DMS79 (cell line): ENCODE data around the gene SCRN1.
"Not testable (repeated sequence)": the region's sequence is repeated elsewhere in the genome, so short reads cannot be mapped to it uniquely, and the experiment has no call there.

Experiments used
- DNase-seq: peaks from one replicate; lab custom pipeline; 2025; lab: John Stamatoyannopoulos, UW

SCRN1 gene

GRCh38 chr7:29926216-29926615, 63.4 kb downstream of the SCRN1 start:
- no peak for DNase-seq

GRCh38 chr7:29924684-29925083, 64.9 kb downstream of the SCRN1 start:
- no peak for DNase-seq

DNA sequence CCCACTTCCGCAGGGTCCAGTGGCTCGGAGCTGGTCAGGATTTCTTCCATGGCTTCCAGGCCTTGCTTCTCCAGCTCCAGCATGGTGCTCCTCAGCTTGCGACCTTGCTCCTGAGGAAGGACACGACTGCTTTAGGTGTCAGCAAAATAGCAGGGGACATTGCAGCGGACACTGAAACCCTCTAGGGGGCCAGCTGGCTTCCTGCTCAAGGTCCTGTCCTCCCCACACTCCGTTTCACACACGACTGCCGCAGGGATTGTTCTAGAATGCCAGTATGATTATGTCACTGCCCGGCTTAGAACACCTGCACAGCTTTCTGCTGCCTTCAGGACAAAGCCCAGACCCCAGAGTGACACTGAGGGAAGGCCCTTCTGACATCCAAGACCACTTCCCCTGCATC, 65.6 kb downstream of the SCRN1 start:
- DNase-seq: no peak

GRCh38 chr7:29922921-29923700, 66.5 kb downstream of the SCRN1 start:
- no peak for DNase-seq

DNA sequence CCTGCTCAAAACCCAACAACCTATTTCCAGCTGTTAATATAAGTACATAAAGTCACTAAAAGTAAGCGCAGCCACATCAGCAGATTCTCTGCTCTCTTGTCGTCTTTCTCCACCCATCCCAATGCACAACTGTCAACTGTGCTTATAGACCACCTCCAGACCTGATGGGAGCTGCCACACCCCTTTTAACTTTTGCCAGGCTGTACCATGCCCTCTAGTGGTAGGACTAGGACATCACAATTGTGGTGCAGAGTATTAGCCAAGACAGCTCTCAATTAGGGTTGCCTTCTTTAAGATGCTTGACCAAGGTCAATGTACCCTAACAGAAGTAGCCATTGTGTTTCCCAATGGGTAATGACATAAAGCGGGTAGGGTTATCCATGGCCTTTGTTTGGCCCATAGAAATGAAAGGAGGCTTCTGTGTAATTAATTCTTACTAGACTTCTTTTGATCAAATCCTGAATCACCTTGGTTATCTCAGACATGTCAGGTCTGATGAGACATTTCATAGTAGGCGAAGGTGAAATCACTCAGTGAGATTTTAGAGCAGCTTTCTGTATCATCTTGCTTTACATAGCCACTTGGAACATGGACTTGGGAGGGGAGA, 68.1 kb downstream of the SCRN1 start:
- peak; percentile 39 for DNase-seq

- DNase-seq: no peak
Observed at GRCh38 chr7:29920491-29920890, 69.1 kb downstream of the SCRN1 start.

GRCh38 chr7:29919790-29920189, 69.8 kb downstream of the SCRN1 start:
- no peak for DNase-seq

- no peak for DNase-seq
Observed at GRCh38 chr7:29918850-29919249, 70.8 kb downstream of the SCRN1 start.

GRCh38 chr7:29917641-29918040, 72.0 kb downstream of the SCRN1 start:
- peak; percentile 95 for DNase-seq

DNA sequence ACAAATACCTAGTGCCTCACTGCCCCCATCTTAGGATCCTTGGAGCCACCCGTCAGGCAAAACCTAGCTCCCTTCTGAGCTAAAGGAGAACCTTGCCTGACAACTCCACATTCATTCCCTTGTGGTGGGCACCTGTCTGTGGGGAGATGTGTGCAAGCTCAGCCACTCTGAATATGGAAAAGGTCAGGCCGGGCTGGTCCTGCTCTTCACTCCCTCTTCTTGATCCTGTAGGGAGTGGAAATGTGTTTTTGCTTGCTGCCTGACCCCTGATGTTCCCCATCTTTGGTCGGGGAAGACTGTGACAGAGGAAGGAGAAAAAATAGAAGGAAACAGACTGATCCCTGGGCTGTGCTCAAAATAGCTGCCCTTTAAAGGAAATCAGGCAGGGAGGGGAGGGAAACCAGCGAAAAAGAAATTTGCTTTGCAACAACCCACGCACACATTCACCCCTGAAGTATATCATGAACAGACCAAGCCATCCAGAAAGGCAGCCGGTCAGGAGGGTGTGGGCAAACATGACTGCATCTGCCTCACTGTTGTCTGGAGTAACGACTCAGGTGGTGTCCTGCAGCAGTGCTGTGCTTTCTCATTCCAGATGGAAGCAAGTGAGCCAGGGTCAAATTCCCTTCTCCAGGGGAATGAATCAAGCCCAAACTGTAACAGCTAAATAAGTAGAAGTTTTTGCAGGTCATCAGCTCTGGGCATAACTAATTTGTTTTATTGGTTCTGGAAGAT, 74.0 kb downstream of the SCRN1 start:
- no peak for DNase-seq

DNA sequence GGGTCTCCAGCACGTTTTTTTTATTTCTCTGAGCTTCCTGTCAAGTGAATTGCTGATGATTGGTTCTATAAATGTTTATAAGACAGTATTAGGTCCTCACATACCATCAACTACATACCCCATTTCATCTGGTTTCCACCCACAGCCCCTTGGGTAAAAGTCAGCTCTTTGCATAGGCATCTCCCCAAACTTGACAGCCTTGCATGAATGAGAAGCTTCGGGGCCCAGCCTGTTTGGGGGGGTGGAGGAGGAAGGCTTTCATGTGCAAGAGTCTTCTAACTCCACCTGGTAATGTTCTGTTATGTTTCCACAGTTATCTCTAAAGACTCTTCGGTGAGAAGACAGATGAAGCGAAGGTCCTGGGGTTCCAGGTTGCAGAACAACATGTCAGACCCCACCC, 75.4 kb downstream of the SCRN1 start:
- no peak for DNase-seq

- no peak for DNase-seq
Observed at GRCh38 chr7:29906200-29907022, 83.2 kb downstream of the SCRN1 start.

GRCh38 chr7:29900745-29901144, 88.9 kb downstream of the SCRN1 start:
- DNase-seq: no peak

- no peak for DNase-seq
Observed at GRCh38 chr7:29898301-29898700, 91.3 kb downstream of the SCRN1 start.

DNA sequence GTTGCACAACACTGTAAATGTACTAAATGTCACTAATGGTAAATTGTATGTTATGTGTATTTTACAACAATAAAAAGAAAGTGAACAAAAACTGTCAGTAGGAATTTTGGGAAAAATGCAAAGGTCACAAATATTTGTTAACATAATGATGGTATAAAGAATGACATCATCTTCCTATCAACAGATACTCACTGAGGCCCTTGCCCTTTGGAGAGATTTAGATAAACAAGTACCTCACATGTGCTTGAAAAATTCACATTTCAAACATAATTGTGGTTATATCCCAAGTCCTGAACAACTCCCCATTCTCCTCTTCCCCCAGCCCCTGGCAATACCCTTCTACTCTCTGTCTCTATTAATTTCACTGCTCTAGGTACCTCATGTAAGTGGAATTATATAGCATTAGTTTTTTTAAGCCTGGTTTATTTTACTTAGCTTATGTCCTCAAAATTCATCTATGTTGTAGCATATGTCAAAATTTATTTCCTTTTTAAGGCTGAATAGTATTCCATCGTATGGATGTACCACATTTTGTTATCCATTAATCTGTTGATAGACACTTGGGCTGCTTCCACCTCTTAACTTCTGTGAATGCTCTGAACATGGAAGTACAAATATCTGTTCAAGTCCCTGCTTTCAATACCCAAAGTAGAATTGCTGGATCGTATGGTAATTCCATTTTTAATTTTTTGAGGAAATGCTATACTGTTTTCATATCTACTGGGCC, 92.8 kb downstream of the SCRN1 start:
- DNase-seq: no peak

DNA sequence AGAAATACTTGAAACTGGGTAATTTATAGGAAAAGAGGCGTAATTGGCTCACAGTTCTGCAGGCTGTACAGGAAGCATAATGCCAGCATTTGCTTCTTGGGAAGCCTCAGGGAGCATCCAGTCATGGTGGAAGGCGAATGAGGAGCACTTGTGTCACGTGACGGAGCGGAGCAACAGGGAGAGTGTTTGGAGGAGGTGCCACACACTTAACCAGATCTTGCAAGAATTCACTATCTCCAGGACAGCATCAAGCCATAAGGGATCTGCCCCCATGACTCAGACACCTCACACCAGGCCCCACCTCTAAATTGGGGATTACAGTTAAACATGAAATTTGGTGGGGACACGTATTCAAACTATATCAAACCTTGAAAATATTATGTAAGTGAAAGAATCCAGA, 94.0 kb downstream of the SCRN1 start:
- no peak for DNase-seq

GRCh38 chr7:29894256-29894655, 95.3 kb downstream of the SCRN1 start:
- no peak for DNase-seq

- no peak for DNase-seq
Observed at GRCh38 chr7:29893351-29893965, 96.1 kb downstream of the SCRN1 start.

- DNase-seq: no peak
Observed at GRCh38 chr7:29892231-29892630, 97.4 kb downstream of the SCRN1 start.

GRCh38 chr7:29891766-29892165, 97.8 kb downstream of the SCRN1 start:
- no peak for DNase-seq

GRCh38 chr7:29890786-29891185, 98.8 kb downstream of the SCRN1 start:
- not testable (repeated sequence) for DNase-seq
